ENCODE data around the gene CDH16.

DNA sequence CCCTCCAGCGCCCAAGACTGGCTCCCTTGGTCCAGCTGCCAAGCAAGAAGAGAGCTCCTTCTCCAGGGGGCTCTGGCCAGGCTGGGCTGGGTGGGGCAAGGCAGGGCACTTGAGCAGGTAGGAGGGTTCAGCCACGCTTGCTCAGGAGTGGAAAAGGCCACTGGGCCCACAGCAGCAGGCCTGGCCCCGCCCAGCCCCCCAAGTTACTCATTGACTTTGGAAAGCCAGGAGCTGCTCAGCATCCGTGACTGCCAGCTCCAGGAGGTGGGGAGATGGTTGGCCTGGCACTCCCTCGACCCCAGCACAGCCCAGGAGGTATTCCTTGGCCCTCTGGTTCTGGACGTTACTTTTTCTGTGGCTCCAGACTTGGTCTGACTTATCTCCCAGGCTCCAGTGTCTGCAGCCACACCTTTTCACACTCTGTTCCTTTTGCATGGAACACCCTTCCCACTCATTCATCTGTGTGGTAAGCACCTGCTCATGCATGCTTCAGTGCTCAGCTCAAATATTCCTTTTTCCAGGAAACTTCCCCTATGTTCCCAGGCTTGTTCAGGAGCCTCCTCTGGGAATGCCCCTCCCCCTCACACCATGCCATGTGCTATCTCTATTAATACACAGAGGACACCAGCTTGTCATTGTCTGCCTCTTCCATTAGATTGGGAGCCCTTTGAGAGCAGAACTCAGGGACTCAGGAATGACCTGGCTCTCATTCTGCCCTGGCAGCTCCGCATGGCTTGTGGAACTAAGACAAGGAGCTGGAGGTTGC is at the start of gene CDH16:
- TF ChIP-seq EZH2 (IDR thresholded peaks at IDR 0.05) (no peak), EZH2phosphoT487 (IDR thresholded peaks at IDR 0.05) (no peak)
- TF ChIP-seq, protein P1, sequence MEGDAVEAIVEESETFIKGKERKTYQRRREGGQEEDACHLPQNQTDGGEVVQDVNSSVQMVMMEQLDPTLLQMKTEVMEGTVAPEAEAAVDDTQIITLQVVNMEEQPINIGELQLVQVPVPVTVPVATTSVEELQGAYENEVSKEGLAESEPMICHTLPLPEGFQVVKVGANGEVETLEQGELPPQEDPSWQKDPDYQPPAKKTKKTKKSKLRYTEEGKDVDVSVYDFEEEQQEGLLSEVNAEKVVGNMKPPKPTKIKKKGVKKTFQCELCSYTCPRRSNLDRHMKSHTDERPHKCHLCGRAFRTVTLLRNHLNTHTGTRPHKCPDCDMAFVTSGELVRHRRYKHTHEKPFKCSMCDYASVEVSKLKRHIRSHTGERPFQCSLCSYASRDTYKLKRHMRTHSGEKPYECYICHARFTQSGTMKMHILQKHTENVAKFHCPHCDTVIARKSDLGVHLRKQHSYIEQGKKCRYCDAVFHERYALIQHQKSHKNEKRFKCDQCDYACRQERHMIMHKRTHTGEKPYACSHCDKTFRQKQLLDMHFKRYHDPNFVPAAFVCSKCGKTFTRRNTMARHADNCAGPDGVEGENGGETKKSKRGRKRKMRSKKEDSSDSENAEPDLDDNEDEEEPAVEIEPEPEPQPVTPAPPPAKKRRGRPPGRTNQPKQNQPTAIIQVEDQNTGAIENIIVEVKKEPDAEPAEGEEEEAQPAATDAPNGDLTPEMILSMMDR (IDR thresholded peaks at IDR 0.05): no peak
